T-cell (primary cell): ENCODE measurements around the gene HEMK1. TPM values are rescaled to one million over a fixed set of nuclear protein-coding genes. Genes with fewer than 3 reads are reported as not detected.

Experiments used
- ATAC-seq, 4 experiments: fragments of 200-7000 bp in 3 of 4; fragments of 150-1000 bp in 1 of 4; cut with Tn5 transposase; replicated peaks in 1 of 4; 1 replicate in 3 of 4; 2 replicates in 1 of 4; pipeline ENCODE4 v1.10.0; 2021; ENCODE audit warnings: moderate library complexity in 3 of 4, mild to moderate bottlenecking in 2 of 4, moderate number of reproducible peaks in 1 of 4
- CTCF ChIA-PET, 2 donors: fragments of 300-600 bp; sonication (Branson Sonifier 250); formaldehyde crosslinking; loops; one replicate each; lab custom pipeline; 2022; ENCODE audit warnings: antibody characterized with exemption in 2 of 2; lab: Charles Lee
- POLR2A ChIA-PET, 2 donors: fragments of 300-600 bp; sonication (Branson Sonifier 250); formaldehyde crosslinking; loops; one replicate each; lab custom pipeline; 2022; ENCODE audit warnings: antibody characterized with exemption in 2 of 2; lab: Charles Lee
- DNase-seq, 35 experiments: peaks; one replicate each; pipeline versions ENCODE4 v3.0.0 to v3.0.0-alpha.2; 2013 to 2023
- H3K27ac ChIP-seq: one replicate; pipeline ENCODE4 v1.5.1; 2013; ENCODE audit warnings: low read length
- H3K27me3 ChIP-seq, 2 experiments: replicated peaks in 1 of 2; 1 replicate in 1 of 2; 2 replicates in 1 of 2; pipeline versions ENCODE4 v1.6.1 to v1.7.0; 2013; ENCODE audit warnings: low read length in 1 of 2, mixed read lengths in 1 of 2; ENCODE audit not compliant: control insufficient read depth in 2 of 2, insufficient read depth in 2 of 2; ENCODE audit errors: extremely low read depth in 1 of 2
- H3K36me3 ChIP-seq, 2 donors: 1 replicate in 1 of 2; 2 replicates in 1 of 2; pipeline versions ENCODE4 v1.6.1 to v1.7.0; 2013; ENCODE audit warnings: low read length in 1 of 2; ENCODE audit not compliant: control insufficient read depth in 2 of 2, insufficient read depth in 1 of 2; ENCODE audit errors: extremely low read depth in 1 of 2
- H3K4me1 ChIP-seq, 2 experiments: 1 replicate in 1 of 2; 2 replicates in 1 of 2; pipeline versions ENCODE4 v1.6.1 to v1.7.0; 2013; ENCODE audit warnings: low read length in 2 of 2, mixed read lengths in 1 of 2; ENCODE audit not compliant: insufficient read depth in 2 of 2, control insufficient read depth in 1 of 2; ENCODE audit errors: extremely low read depth in 1 of 2
- H3K4me3 ChIP-seq, 2 donors: 1 replicate in 1 of 2; 2 replicates in 1 of 2; pipeline versions ENCODE4 v1.5.1 to v1.7.0; 2013; ENCODE audit warnings: mild to moderate bottlenecking in 2 of 2, low read length in 1 of 2, moderate library complexity in 1 of 2; ENCODE audit not compliant: control insufficient read depth in 1 of 2; ENCODE audit errors: extremely low read depth in 1 of 2
- H3K9me3 ChIP-seq: 2 replicates; pipeline ENCODE4 v1.7.0; 2013
- H3K27ac Mint-ChIP-seq, 2 donors: one replicate each; pipeline ENCODE4 v1.8.0; 2020 to 2021; ENCODE audit warnings: mild to moderate bottlenecking in 2 of 2, mixed read lengths in 2 of 2
- H3K27me3 Mint-ChIP-seq, 2 donors: one replicate each; pipeline ENCODE4 v1.8.0; 2021 to 2022; ENCODE audit warnings: mixed read lengths in 2 of 2
- H3K36me3 Mint-ChIP-seq: one replicate; pipeline ENCODE4 v1.8.0; 2021; ENCODE audit warnings: mixed read lengths
- H3K4me1 Mint-ChIP-seq, 3 donors: one replicate each; pipeline ENCODE4 v1.8.0; 2020 to 2022; ENCODE audit warnings: mixed read lengths in 3 of 3, mild to moderate bottlenecking in 1 of 3
- H3K4me3 Mint-ChIP-seq, 3 donors: one replicate each; pipeline ENCODE4 v1.8.0; 2020 to 2022; ENCODE audit warnings: mild to moderate bottlenecking in 3 of 3, mixed read lengths in 3 of 3, moderate library complexity in 3 of 3
- H3K9me3 Mint-ChIP-seq, 3 donors: one replicate each; pipeline ENCODE4 v1.8.0; 2020 to 2022; ENCODE audit warnings: mixed read lengths in 3 of 3
- WGBS: methylation state at CpG from one replicate; pipeline ENCODE4 v1.1.5; 2013; ENCODE audit warnings: missing lambda C conversion rate; ENCODE audit not compliant: insufficient coverage; 5-methylcytosine and 5-hydroxymethylcytosine counted together
- total RNA-seq, 35 experiments: library from RNA in 6 of 35; stranded (reverse) in 6 of 35; fragments of 120-200 nt in 1 of 35; gene quantifications; one replicate each; pipeline versions ENCODE4 v1.2.1 to v1.2.4 and lab custom pipeline; 2013 to 2026

HEMK1 gene
- total RNA-seq, 5 donors from 2014 or later (not counting 1 experiment from before 2014, with no cell fraction given) = 35.5 to 66.6 (median 42.0) TPM

DNA sequence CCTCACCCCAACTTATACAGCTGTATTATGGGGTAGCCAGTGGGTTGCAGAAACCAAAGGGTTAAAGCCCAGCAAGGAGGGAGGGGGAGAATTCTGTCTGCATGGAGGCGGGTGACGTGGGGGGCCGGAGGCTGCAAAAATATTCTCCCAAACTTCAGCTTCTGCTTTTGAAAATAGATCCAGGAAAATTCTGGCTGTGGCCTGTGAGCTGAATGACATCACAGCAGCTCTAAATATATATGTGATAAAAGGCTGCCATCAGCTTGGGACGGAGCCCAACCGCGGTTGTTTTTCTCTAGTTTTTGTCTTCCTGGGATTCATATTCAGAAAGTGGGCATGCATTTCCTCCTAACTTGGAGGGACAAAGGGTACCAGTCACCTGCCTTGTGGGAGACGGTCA, 75.2 kb downstream of the HEMK1 start:
- Mint-ChIP-seq H3K36me3 (peaks cover 44% of the 10 kb centered on the region), H3K9me3 (no peaks in the 10 kb centered on the region), H3K4me3 (no peak overlapping the region), H3K27ac (no peak overlapping the region), H3K4me1 (no peaks in the 10 kb centered on the region), H3K27me3 (no peaks in the 10 kb centered on the region)
- DNase-seq = no peak
- Histone ChIP-seq H3K9me3 (no peaks in the 10 kb centered on the region), H3K4me1 (no peaks in the 10 kb centered on the region), H3K4me3 (no peak overlapping the region), H3K27ac (no peak overlapping the region), H3K27me3 (no peaks in the 10 kb centered on the region), H3K36me3 (peaks cover 60 to 94% of the 10 kb centered on the region in 2 donors)
- 98% methylated on average over 4 of the region's 7 CpGs for WGBS
- ChIA-PET POLR2A (no interaction called here), CTCF (no interaction called here)
- ATAC-seq = no peak

DNA sequence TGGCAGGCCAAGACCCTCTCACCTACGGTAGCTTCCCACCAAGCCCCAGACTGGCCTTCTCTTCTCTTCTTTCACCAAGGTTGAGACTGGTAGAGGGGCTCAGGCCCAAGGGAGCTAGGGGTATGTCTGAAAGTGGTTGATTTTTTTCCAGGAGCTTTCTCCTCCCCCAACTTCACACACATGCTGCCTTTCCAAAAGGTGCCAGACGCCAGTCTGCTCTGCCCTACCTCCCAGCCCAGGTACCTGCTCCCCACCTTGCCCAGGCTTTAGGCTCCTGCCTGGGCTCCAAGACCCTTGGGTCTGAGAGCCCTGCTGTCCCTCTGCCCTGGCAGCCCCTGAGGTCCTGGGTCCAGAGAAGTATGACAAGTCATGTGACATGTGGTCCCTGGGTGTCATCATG, 76.1 kb downstream of the HEMK1 start:
- Histone ChIP-seq H3K27ac (no peak overlapping the region), H3K9me3 (no peaks in the 10 kb centered on the region), H3K27me3 (no peaks in the 10 kb centered on the region), H3K4me3 (no peak overlapping the region), H3K4me1 (no peaks in the 10 kb centered on the region), H3K36me3 (peaks cover 58 to 86% of the 10 kb centered on the region in 2 donors)
- H3K4me3 Mint-ChIP-seq = no peak overlapping the region
- CTCF ChIA-PET = no interaction called here
- POLR2A ChIA-PET = no interaction called here
- ATAC-seq (no peak), DNase-seq (no peak)
- H3K27ac Mint-ChIP-seq = no peak overlapping the region
- H3K36me3 Mint-ChIP-seq = peaks cover 43% of the 10 kb centered on the region
- no peaks in the 10 kb centered on the region for H3K9me3 Mint-ChIP-seq
- no peaks in the 10 kb centered on the region for H3K4me1 Mint-ChIP-seq
- H3K27me3 Mint-ChIP-seq = no peaks in the 10 kb centered on the region
- 100% methylated on average over 1 of the region's 2 CpGs for WGBS

Other genes with a start within 250 kb of the HEMK1 start
- gene HYAL2, start 246.8 kb upstream of the HEMK1 start, total RNA-seq = 1 to 10 TPM in 4 of 5 donors, under 1 TPM in 1; 0.50 to 6.8 (median 3.0) TPM
- 10 to 100 TPM; 14.9 to 33.1 (median 26.8) TPM for gene TUSC2, start 241.3 kb upstream of the HEMK1 start, total RNA-seq
- gene RASSF1, start 228.7 kb upstream of the HEMK1 start, total RNA-seq = 100 to 1,000 TPM in 1 of 5 donors, 10 to 100 TPM in 4; 73.2 to 153 (median 79.6) TPM
- 1 to 10 TPM; 1.2 to 6.1 (median 2.9) TPM for gene ZMYND10, start 223.8 kb upstream of the HEMK1 start, total RNA-seq
- gene NPRL2, start 218.7 kb upstream of the HEMK1 start, total RNA-seq = 10 to 100 TPM; 26.6 to 52.2 (median 48.1) TPM
- gene CYB561D2, start 218.7 kb upstream of the HEMK1 start, total RNA-seq = 10 to 100 TPM; 25.7 to 45.3 (median 32.7) TPM
- gene TMEM115, start 210.0 kb upstream of the HEMK1 start, total RNA-seq = 10 to 100 TPM; 13.9 to 35.2 (median 33.1) TPM
- 1 to 10 TPM; 2.6 to 8.9 (median 4.1) TPM for gene CACNA2D2, start 65.9 kb upstream of the HEMK1 start, total RNA-seq
- 10 to 100 TPM; 15.3 to 24.7 (median 19.5) TPM for gene C3orf18, start 1.8 kb upstream of the HEMK1 start, total RNA-seq
- 100 to 1,000 TPM in 3 of 5 donors, 10 to 100 TPM in 2; 37.4 to 217 (median 190) TPM for gene CISH, start 42.3 kb downstream of the HEMK1 start, total RNA-seq
- 10 to 100 TPM; 35.1 to 66.6 (median 53.0) TPM for gene MAPKAPK3, start 47.6 kb downstream of the HEMK1 start, total RNA-seq
- gene DOCK3, start 105.4 kb downstream of the HEMK1 start, total RNA-seq = 1 to 10 TPM; 2.0 to 3.2 (median 2.6) TPM